Uterus (tissue), 2 donors: Measurements from ENCODE around the gene OR6J1.
"Not testable (repeated sequence)": the region's sequence is repeated elsewhere in the genome, so short reads cannot be mapped to it uniquely, and the experiment has no call there.

Experiments used
- POLR2A ChIP-seq, 2 donors: fragments of 450-650 bp; IDR thresholded peaks; one replicate each; pipeline ENCODE4 v1.6.1; 2016; ENCODE audit warnings: antibody characterized with exemption in 2 of 2, mild to moderate bottlenecking in 1 of 2, moderate library complexity in 1 of 2
- TF ChIP-seq, protein P1 (sequence below), 4 experiments: fragments of 200-600 bp in 2 of 4; fragments of 450-650 bp in 2 of 4; sonication (generic) in 2 of 4; IDR thresholded peaks; one replicate each; pipeline ENCODE4 v1.5.1; 2016 to 2019; ENCODE audit warnings: antibody characterized with exemption in 4 of 4, mild to moderate bottlenecking in 2 of 4, moderate library complexity in 1 of 4

DNA sequence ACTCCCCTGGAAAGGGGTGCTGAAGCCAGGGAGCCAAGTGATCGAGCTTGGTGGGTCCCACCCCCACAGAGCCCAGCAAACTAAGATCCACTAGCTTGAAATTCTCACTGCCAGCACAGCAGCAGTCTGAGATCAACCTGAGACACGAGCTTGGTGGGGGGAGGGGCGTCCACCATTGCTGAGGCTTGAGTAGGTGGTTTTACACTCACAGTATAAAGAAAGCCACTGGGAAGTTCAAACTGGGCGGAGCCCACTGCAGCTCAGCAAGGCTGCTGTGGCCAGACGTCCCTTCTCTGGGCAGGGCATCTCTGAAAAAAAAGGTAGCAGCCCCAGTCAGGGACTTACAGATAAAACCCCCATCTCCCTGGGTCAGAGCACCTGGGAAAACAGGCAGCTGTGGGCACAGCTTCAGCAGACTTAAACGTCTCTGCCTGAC, 42.0 kb upstream of the OR6J1 start:
- TF ChIP-seq, protein P1, sequence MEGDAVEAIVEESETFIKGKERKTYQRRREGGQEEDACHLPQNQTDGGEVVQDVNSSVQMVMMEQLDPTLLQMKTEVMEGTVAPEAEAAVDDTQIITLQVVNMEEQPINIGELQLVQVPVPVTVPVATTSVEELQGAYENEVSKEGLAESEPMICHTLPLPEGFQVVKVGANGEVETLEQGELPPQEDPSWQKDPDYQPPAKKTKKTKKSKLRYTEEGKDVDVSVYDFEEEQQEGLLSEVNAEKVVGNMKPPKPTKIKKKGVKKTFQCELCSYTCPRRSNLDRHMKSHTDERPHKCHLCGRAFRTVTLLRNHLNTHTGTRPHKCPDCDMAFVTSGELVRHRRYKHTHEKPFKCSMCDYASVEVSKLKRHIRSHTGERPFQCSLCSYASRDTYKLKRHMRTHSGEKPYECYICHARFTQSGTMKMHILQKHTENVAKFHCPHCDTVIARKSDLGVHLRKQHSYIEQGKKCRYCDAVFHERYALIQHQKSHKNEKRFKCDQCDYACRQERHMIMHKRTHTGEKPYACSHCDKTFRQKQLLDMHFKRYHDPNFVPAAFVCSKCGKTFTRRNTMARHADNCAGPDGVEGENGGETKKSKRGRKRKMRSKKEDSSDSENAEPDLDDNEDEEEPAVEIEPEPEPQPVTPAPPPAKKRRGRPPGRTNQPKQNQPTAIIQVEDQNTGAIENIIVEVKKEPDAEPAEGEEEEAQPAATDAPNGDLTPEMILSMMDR (IDR thresholded peaks at IDR 0.05) = not testable (repeated sequence)
- TF ChIP-seq POLR2A (IDR thresholded peaks at IDR 0.05) = not testable (repeated sequence)
